Smooth muscle cell (in vitro differentiated cells): Measurements from ENCODE around the gene AK4. TPM values are rescaled to one million over a fixed set of nuclear protein-coding genes. Genes with fewer than 3 reads are reported as not detected.

ENCODE experiments used
- DNase-seq: peaks from one replicate; lab custom pipeline; 2025; ENCODE audit not compliant: unreplicated experiment; lab: John Stamatoyannopoulos, UW
- H2AFZ ChIP-seq: fragments of 200-600 bp; sonication (generic); 2 replicates; pipeline ENCODE4 v1.6.0; 2016; ENCODE audit warnings: antibody characterized with exemption, low read depth, mild to moderate bottlenecking
- H3F3A ChIP-seq: fragments of 200-600 bp; sonication (generic); 2 replicates; pipeline ENCODE4 v1.6.0; 2017; ENCODE audit warnings: antibody characterized with exemption, low read depth
- H3K27ac ChIP-seq: fragments of 200-600 bp; sonication (generic); 2 replicates; pipeline ENCODE4 v1.5.1; 2016; ENCODE audit warnings: low read depth, mild to moderate bottlenecking
- H3K27me3 ChIP-seq: fragments of 200-600 bp; sonication (generic); 2 replicates; pipeline ENCODE4 v1.6.1; 2016; ENCODE audit warnings: low read depth, mild to moderate bottlenecking
- H3K36me3 ChIP-seq: fragments of 200-600 bp; sonication (generic); 2 replicates; pipeline ENCODE4 v1.5.1; 2016; ENCODE audit warnings: low read depth
- H3K4me1 ChIP-seq: fragments of 200-600 bp; sonication (generic); 2 replicates; pipeline ENCODE4 v1.5.1; 2016; ENCODE audit warnings: low read depth
- H3K4me2 ChIP-seq: fragments of 200-600 bp; sonication (generic); 2 replicates; pipeline ENCODE4 v1.6.0; 2016; ENCODE audit warnings: mild to moderate bottlenecking
- H3K4me3 ChIP-seq: fragments of 200-600 bp; sonication (generic); 2 replicates; pipeline ENCODE4 v1.5.1; 2016; ENCODE audit warnings: mild to moderate bottlenecking
- H3K79me2 ChIP-seq: fragments of 200-600 bp; sonication (generic); 2 replicates; pipeline ENCODE4 v1.6.0; 2016; ENCODE audit warnings: low read depth, mild to moderate bottlenecking
- H3K9ac ChIP-seq: fragments of 200-600 bp; sonication (generic); 2 replicates; pipeline ENCODE4 v1.6.0; 2016; ENCODE audit warnings: low read depth
- H3K9me3 ChIP-seq: fragments of 200-600 bp; sonication (generic); replicated peaks from 2 replicates; pipeline ENCODE4 v1.5.1; 2016; ENCODE audit warnings: low read depth
- H4K20me1 ChIP-seq: fragments of 200-600 bp; sonication (generic); 2 replicates; pipeline ENCODE4 v1.6.0; 2016; ENCODE audit warnings: low read depth
- WGBS: methylation state at CpG from one replicate; pipeline ENCODE4 v1.1.7; 2016; ENCODE audit warnings: low lambda C conversion rate; 5-methylcytosine and 5-hydroxymethylcytosine counted together
- polyA plus RNA-seq: library from polyadenylated mRNA; unstranded; fragments of >200 nt; fragmentation: Nextera tagmentation; extraction: Ambion mirVana; gene quantifications from 2 replicates; pipeline ENCODE4 v1.2.1, GENCODE V29; 2016
- total RNA-seq: library from RNA; depleted of rRNA; stranded (reverse); fragments of >200 nt; gene quantifications from 2 replicates; pipeline ENCODE4 v1.2.3, GENCODE V29; 2014
- TF ChIP-seq, protein P1 (sequence below): fragments of 200-600 bp; sonication (generic); IDR thresholded peaks from 2 replicates; pipeline ENCODE4 v1.5.1; 2017; ENCODE audit warnings: borderline replicate concordance, mild to moderate bottlenecking, antibody characterized with exemption; ENCODE audit not compliant: insufficient read depth, poor library complexity, severe bottlenecking

AK4 gene
- total and polyA plus RNA-seq, 2 experiments from 2014 or later = 52.9 to 61.4 TPM

DNA sequence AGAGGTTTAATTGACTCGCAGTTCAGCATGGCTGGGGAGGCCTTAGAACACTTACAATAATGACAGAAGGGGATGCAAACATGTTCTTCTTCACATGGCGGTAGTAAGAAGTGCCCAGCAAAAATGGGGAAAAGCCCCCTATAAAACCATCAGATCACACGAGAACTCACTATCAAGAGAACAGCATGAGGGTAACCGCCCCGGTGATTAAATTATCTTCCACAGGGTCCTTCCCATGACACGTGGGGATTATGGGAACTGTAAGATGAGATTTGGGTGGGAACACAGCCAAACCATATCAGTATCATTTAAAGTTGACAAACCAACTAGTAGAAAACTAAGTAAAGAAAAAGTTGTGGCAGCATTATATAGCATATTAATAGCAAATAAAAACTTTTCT lies 90.0 kb downstream of the AK4 start:
- WGBS = 73% methylated on average over 6 of the region's 6 CpGs
- H3K4me2 ChIP-seq = no peak overlapping the region
- no peaks in the 10 kb centered on the region for H3K79me2 ChIP-seq
- H3K4me3 ChIP-seq = no peak overlapping the region
- H3K27me3 ChIP-seq = no peaks in the 10 kb centered on the region
- H3K27ac ChIP-seq = no peak overlapping the region
- no peaks in the 10 kb centered on the region for H4K20me1 ChIP-seq
- H3K9ac ChIP-seq = no peak overlapping the region
- no peak for DNase-seq
- no peaks in the 10 kb centered on the region for H3K9me3 ChIP-seq
- TF ChIP-seq, protein P1, sequence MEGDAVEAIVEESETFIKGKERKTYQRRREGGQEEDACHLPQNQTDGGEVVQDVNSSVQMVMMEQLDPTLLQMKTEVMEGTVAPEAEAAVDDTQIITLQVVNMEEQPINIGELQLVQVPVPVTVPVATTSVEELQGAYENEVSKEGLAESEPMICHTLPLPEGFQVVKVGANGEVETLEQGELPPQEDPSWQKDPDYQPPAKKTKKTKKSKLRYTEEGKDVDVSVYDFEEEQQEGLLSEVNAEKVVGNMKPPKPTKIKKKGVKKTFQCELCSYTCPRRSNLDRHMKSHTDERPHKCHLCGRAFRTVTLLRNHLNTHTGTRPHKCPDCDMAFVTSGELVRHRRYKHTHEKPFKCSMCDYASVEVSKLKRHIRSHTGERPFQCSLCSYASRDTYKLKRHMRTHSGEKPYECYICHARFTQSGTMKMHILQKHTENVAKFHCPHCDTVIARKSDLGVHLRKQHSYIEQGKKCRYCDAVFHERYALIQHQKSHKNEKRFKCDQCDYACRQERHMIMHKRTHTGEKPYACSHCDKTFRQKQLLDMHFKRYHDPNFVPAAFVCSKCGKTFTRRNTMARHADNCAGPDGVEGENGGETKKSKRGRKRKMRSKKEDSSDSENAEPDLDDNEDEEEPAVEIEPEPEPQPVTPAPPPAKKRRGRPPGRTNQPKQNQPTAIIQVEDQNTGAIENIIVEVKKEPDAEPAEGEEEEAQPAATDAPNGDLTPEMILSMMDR = no peak
- no peak overlapping the region for H2AFZ ChIP-seq
- H3F3A ChIP-seq = no peaks in the 10 kb centered on the region
- no peaks in the 10 kb centered on the region for H3K4me1 ChIP-seq
- no peaks in the 10 kb centered on the region for H3K36me3 ChIP-seq

DNA sequence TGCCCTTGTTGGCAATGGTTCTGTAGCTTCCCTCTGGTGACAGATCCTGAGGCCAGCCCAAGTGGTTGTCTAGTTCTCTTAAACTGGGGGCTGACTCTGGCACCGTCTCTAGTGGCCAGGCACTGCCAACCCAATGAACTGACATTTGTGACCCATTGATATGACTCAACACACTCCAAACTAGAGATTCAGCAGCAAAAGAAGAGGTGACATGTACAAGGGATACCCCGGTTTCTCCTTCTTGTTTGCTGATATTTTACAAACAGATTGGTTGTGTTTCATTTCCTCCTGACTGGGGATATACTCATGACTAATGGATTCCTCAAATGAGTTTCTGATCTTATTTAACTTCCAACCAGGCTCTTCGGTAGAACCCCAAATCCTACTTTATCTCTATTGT lies 95.5 kb downstream of the AK4 start:
- Histone ChIP-seq H3K9me3 (no peaks in the 10 kb centered on the region), H3K4me2 (no peak overlapping the region), H3K4me1 (no peaks in the 10 kb centered on the region), H3K4me3 (no peak overlapping the region), H3K27me3 (no peaks in the 10 kb centered on the region), H3K36me3 (no peaks in the 10 kb centered on the region), H3F3A (peaks cover 4% of the 10 kb centered on the region), H4K20me1 (no peaks in the 10 kb centered on the region), H3K79me2 (no peaks in the 10 kb centered on the region), H3K9ac (no peak overlapping the region), H3K27ac (no peak overlapping the region), H2AFZ (no peak overlapping the region)
- no peak for DNase-seq
- 85% methylated on average over 3 of the region's 3 CpGs for WGBS
- TF ChIP-seq, protein P1 = no peak

DNA sequence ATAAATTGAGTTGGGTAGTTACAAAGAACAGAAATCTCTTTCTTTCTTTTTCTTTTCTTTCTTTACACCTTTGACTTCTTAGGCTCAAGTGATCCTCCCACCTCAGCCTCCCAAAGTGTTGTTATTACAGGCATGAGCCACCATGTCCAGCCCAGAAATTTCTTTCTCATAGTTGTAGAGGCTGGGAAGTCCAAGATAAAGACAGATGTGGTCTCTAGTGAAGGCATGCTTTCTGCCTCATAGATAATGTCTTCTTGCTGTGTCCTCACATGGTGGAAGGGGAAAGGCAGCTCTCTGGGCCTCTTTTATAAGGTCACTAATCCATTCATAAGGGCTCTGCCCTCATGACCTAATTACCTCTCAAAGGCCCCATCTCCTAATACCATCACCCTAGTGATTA lies 97.3 kb downstream of the AK4 start:
- Histone ChIP-seq H2AFZ (no peak overlapping the region), H3K27ac (no peak overlapping the region), H4K20me1 (no peaks in the 10 kb centered on the region), H3K9ac (no peak overlapping the region), H3K79me2 (no peaks in the 10 kb centered on the region), H3K4me3 (no peak overlapping the region), H3K4me1 (no peaks in the 10 kb centered on the region), H3F3A (peaks cover 4% of the 10 kb centered on the region), H3K9me3 (no peaks in the 10 kb centered on the region), H3K4me2 (no peak overlapping the region), H3K27me3 (no peaks in the 10 kb centered on the region), H3K36me3 (no peaks in the 10 kb centered on the region)
- TF ChIP-seq, protein P1 = no peak
- no peak for DNase-seq
